GM18867 (cell line): ENCODE results near the gene ZWILCH.
"Not testable (repeated sequence)": the region's sequence is repeated elsewhere in the genome, so short reads cannot be mapped to it uniquely, and the experiment has no call there.

Experiments used
- ATAC-seq: cut with Tn5 transposase; IDR thresholded peaks from one replicate; pipeline ENCODE4 v1.9.1; 2021; ENCODE audit warnings: mild to moderate bottlenecking, moderate library complexity; ENCODE audit not compliant: unreplicated experiment

ZWILCH gene

GRCh38 chr15:66486887-66487286, 18.2 kb upstream of the ZWILCH start:
- ATAC-seq, result no peak

- no peak for ATAC-seq
These were observed 16.6 kb upstream of the ZWILCH start for GRCh38 chr15:66488525-66488924.

GRCh38 chr15:66489179-66489791, 15.8 kb upstream of the ZWILCH start:
- ATAC-seq, result no peak

GRCh38 chr15:66491846-66492245, 13.3 kb upstream of the ZWILCH start:
- ATAC-seq, result no peak

GRCh38 chr15:66494262-66494661, 10.9 kb upstream of the ZWILCH start:
- ATAC-seq, result no peak

- ATAC-seq, result peak; percentile 12
These were observed 8.1 kb upstream of the ZWILCH start for GRCh38 chr15:66496951-66497501.

GRCh38 chr15:66497502-66498455, 7.3 kb upstream of the ZWILCH start, which contains the start of gene SNAPC5:
TSS of gene SNAPC5 (minus strand) at chr15:66497762. CDS start at chr15:66497731, 31 bp downstream.
- peak; percentile 81 for ATAC-seq

- no peak for ATAC-seq
These were observed 6.4 kb upstream of the ZWILCH start for GRCh38 chr15:66498501-66499386.

GRCh38 chr15:66500346-66500745, 4.8 kb upstream of the ZWILCH start:
- ATAC-seq, result not testable (repeated sequence)

GRCh38 chr15:66502491-66502890, 2.6 kb upstream of the ZWILCH start:
- ATAC-seq, result no peak

- not testable (repeated sequence) for ATAC-seq
These were observed 2.0 kb upstream of the ZWILCH start for GRCh38 chr15:66503041-66503648.

GRCh38 chr15:66503780-66504562, 1.2 kb upstream of the ZWILCH start:
- no peak for ATAC-seq

- ATAC-seq, result no peak
These were observed 295 bp downstream of the ZWILCH start for GRCh38 chr15:66505430-66505811.

- no peak for ATAC-seq
These were observed 692 bp downstream of the ZWILCH start for GRCh38 chr15:66505818-66506217.

- ATAC-seq, result no peak
These were observed 3.3 kb downstream of the ZWILCH start for GRCh38 chr15:66508293-66508883.

- no peak for ATAC-seq
These were observed 9.5 kb downstream of the ZWILCH start for GRCh38 chr15:66514586-66514985.

- ATAC-seq, result no peak
These were observed 10.8 kb downstream of the ZWILCH start for GRCh38 chr15:66515901-66516322.

GRCh38 chr15:66523926-66524325, 18.8 kb downstream of the ZWILCH start:
- no peak for ATAC-seq

GRCh38 chr15:66524838-66525237, 19.7 kb downstream of the ZWILCH start:
- ATAC-seq, result no peak
